Body of pancreas (tissue), 4 donors: ENCODE data around the gene SGSH. TPM values are rescaled to one million over a fixed set of nuclear protein-coding genes. Genes with fewer than 3 reads are reported as not detected.
"Not testable (repeated sequence)": the region's sequence is repeated elsewhere in the genome, so short reads cannot be mapped to it uniquely, and the experiment has no call there.

Experiments
- ATAC-seq: fragments of 150-250 bp; one replicate; pipeline ENCODE4 v1.9.1; 2016
- DNase-seq, 4 donors: peaks; one replicate each; pipeline ENCODE4 v3.0.0-alpha.2; 2019
- H3K27ac ChIP-seq, 4 donors: fragments of 200-600 bp; sonication (generic); 1 replicate in 3 of 4; 2 replicates in 1 of 4; pipeline versions ENCODE4 v1.5.1 to v1.6.1; 2016 to 2019; ENCODE audit warnings: mild to moderate bottlenecking in 1 of 4, mixed read lengths in 1 of 4, moderate library complexity in 1 of 4
- H3K27me3 ChIP-seq, 2 donors: fragments of 200-600 bp; sonication (generic); one replicate each; pipeline ENCODE4 v1.6.0; 2016; ENCODE audit warnings: mild to moderate bottlenecking in 1 of 2
- H3K36me3 ChIP-seq, 2 donors: fragments of 200-600 bp; sonication (generic); replicated peaks in 1 of 2; 2 replicates each; pipeline ENCODE4 v1.5.1; 2016; ENCODE audit warnings: low read depth in 2 of 2; ENCODE audit not compliant: insufficient read depth in 1 of 2
- H3K4me1 ChIP-seq: fragments of 200-600 bp; sonication (generic); one replicate; pipeline ENCODE4 v1.6.0; 2016
- H3K4me3 ChIP-seq, 2 donors: fragments of 200-600 bp; sonication (generic); 1 replicate in 1 of 2; 2 replicates in 1 of 2; pipeline ENCODE4 v1.5.1; 2016 to 2019
- H3K9me3 ChIP-seq, 3 donors: fragments of 200-600 bp; sonication (generic); 1 replicate in 2 of 3; 2 replicates in 1 of 3; pipeline ENCODE4 v1.5.1; 2016
- POLR2A ChIP-seq, 3 donors: fragments of 450-650 bp; IDR thresholded peaks; one replicate each; pipeline ENCODE4 v1.6.1; 2016; ENCODE audit warnings: antibody characterized with exemption in 3 of 3, mild to moderate bottlenecking in 2 of 3
- WGBS, 2 donors: methylation state at CpG; one replicate each; pipeline ENCODE4 v1.1.5; 2017; 5-methylcytosine and 5-hydroxymethylcytosine counted together
- intact Hi-C: fragments of 100-400 bp; cut with DNase I; formaldehyde crosslinking; loops from one replicate; pipeline ENCODE4 v1.15.1; 2023
- total RNA-seq, 2 donors: library from RNA; depleted of rRNA; stranded (reverse); fragments of >200 nt; gene quantifications; one replicate each; pipeline ENCODE4 v1.1.0, GENCODE V29; 2016
- TF ChIP-seq, protein P1 (sequence below), 7 experiments: fragments of 450-650 bp in 4 of 7; fragments of 200-600 bp in 3 of 7; sonication (generic) in 3 of 7; IDR thresholded peaks; one replicate each; pipeline ENCODE4 v1.5.1; 2016 to 2019; ENCODE audit warnings: antibody characterized with exemption in 7 of 7

SGSH gene
- total RNA-seq, 2 donors from 2014 or later, result 29.6 to 42.8 TPM

DNA sequence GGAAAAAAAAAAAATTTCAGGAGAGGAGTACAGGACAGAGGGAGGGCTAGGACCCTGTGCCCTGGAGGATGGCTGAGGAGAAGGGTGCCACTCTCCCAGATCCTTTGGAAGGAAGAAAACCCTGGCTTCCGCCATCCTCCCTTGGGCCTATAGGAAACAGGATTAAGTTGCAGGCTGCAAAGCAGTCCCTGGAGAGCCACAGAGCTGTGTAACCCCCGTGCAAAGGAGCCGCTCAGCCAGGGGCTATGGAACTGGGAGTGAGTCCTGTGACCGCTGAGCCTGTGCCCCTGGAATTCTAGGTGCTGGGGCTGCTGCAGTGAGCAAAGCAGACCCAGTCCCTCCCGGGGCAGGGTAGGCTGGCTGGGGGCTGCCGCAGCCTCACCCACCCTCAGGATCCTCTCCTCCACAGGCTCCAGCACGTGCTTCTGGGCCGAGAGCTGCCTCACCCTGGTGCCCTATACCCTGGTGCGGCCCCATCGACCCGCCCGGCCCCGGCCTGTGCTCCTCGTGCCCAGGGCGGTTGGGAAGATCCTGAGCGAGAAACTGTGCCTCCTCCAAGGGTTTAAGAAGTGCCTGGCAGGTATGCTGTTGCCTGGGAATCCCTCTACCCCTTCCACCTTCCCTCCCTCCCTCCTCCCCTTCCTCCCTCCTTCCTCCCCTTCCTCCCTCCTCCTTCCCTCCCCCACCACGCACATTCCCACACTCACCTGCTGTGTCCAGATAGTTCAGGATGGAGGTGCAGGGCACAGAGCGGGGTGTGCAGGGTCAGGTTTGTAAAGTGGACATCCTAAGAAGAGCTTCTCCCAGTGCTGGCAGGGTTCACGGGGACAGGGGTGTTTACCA is 15.3 kb downstream of the SGSH start:
- Histone ChIP-seq H3K9me3 (no peaks in the 10 kb centered on the region), H3K4me1 (no peaks in the 10 kb centered on the region), H3K4me3 (no peak overlapping the region), H3K36me3 (no peaks in the 10 kb centered on the region), H3K27ac (no peak overlapping the region), H3K27me3 (no peaks in the 10 kb centered on the region)
- no peak for DNase-seq
- 79 to 91% methylated on average over 5 to 19 of the region's 19 CpGs for WGBS, 2 donors
- no peak for ATAC-seq
- TF ChIP-seq POLR2A (IDR thresholded peaks at IDR 0.05), result no peak
- TF ChIP-seq, protein P1, sequence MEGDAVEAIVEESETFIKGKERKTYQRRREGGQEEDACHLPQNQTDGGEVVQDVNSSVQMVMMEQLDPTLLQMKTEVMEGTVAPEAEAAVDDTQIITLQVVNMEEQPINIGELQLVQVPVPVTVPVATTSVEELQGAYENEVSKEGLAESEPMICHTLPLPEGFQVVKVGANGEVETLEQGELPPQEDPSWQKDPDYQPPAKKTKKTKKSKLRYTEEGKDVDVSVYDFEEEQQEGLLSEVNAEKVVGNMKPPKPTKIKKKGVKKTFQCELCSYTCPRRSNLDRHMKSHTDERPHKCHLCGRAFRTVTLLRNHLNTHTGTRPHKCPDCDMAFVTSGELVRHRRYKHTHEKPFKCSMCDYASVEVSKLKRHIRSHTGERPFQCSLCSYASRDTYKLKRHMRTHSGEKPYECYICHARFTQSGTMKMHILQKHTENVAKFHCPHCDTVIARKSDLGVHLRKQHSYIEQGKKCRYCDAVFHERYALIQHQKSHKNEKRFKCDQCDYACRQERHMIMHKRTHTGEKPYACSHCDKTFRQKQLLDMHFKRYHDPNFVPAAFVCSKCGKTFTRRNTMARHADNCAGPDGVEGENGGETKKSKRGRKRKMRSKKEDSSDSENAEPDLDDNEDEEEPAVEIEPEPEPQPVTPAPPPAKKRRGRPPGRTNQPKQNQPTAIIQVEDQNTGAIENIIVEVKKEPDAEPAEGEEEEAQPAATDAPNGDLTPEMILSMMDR (IDR thresholded peaks at IDR 0.05), result no peak
- intact Hi-C loops, result no loop called here

DNA sequence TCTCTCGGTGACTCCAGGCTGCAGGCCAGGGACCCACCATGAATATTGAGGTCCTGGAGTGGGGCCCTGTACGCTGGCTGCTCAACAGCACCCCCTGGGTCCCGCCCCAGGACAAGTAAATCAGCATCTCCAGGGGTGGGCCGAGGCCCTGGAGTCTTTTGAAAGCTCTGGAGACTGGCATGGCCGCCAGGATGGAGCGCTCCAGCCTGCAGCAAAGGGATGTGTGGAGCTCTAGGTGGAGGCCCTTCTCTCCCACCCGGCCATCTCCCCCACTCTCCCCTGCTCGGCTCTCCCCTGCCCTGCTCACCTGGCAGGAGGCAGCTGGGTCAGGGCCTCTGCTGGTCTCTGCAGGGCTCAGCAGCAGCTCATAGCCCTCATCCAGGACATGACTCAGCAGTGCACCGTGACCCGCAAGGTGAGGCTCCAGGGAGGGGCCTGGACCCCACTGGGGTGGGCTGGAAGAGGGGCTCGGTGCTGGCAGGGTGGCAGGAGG is 16.6 kb downstream of the SGSH start:
- DNase-seq (no peak), ATAC-seq (no peak)
- Histone ChIP-seq H3K27me3 (no peaks in the 10 kb centered on the region), H3K4me3 (no peak overlapping the region), H3K4me1 (no peaks in the 10 kb centered on the region), H3K27ac (no peak overlapping the region), H3K36me3 (no peaks in the 10 kb centered on the region), H3K9me3 (no peaks in the 10 kb centered on the region)
- TF ChIP-seq POLR2A (IDR thresholded peaks at IDR 0.05), result no peak
- TF ChIP-seq, protein P1 (IDR thresholded peaks at IDR 0.05), result no peak
- 80 to 82% methylated on average over 2 to 11 of the region's 11 CpGs for WGBS, 2 donors
- intact Hi-C loops, result no loop called here

DNA sequence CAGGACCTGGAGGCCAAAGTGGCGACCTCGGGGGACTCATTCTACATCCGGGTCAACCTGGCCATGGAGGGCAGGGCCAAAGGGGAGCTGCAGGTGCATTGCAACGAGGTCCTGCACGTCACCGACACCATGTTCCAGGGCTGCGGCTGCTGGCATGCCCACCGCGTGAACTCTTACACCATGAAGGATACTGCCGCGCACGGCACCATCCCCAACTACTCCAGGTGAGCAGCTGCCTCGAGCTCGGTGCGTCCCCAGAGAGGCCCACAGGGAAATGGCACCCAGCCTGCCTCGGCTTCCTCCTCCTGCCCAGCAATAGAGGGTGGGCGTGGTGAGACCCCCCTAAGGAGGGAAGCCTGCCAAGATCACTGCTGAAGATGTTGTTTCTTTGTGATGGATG is 17.9 kb downstream of the SGSH start:
- no peak for DNase-seq
- no peak for ATAC-seq

DNA sequence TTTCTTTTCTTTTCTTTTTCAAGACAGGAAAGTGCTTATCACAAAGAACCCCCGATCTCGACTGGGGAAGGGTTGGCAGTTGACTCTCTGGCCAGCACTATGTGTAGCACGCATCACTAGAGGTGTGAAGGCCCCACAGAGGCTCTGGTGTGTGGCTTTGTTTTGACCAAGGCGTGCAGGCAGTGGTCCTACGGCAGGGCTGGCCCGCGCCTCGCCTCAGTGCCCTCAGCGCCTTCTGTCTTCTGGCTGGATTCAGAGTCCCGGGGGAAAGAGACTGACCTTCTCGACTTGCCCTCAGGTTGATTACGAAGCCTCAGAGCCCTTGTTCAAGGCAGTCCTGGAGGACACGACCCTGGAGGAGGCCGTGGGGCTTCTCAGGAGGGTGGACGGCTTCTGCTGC is 18.7 kb downstream of the SGSH start:
- H3K27me3 ChIP-seq, result no peaks in the 10 kb centered on the region
- WGBS, 2 donors, result 72 to 84% methylated on average over 12 to 15 of the region's 15 CpGs
- no peak overlapping the region for H3K4me3 ChIP-seq
- no peak for TF ChIP-seq POLR2A (IDR thresholded peaks at IDR 0.05)
- TF ChIP-seq, protein P1 (IDR thresholded peaks at IDR 0.05), result no peak
- H3K36me3 ChIP-seq, result no peaks in the 10 kb centered on the region
- ATAC-seq, result no peak
- no peak overlapping the region for H3K27ac ChIP-seq
- H3K4me1 ChIP-seq, result no peaks in the 10 kb centered on the region
- no peak for DNase-seq
- H3K9me3 ChIP-seq, result no peaks in the 10 kb centered on the region
- intact Hi-C loops, result no loop called here

More for the DNA sequence above, 17.9 kb downstream of the SGSH start:
- Histone ChIP-seq H3K36me3 (no peaks in the 10 kb centered on the region), H3K27ac (no peak overlapping the region), H3K9me3 (no peaks in the 10 kb centered on the region), H3K4me1 (no peaks in the 10 kb centered on the region), H3K4me3 (no peak overlapping the region), H3K27me3 (no peaks in the 10 kb centered on the region)
- intact Hi-C loops, result no loop called here
- 80 to 81% methylated on average over 10 to 17 of the region's 17 CpGs for WGBS, 2 donors
- TF ChIP-seq, protein P1 (IDR thresholded peaks at IDR 0.05), result no peak
- TF ChIP-seq POLR2A (IDR thresholded peaks at IDR 0.05), result no peak

DNA sequence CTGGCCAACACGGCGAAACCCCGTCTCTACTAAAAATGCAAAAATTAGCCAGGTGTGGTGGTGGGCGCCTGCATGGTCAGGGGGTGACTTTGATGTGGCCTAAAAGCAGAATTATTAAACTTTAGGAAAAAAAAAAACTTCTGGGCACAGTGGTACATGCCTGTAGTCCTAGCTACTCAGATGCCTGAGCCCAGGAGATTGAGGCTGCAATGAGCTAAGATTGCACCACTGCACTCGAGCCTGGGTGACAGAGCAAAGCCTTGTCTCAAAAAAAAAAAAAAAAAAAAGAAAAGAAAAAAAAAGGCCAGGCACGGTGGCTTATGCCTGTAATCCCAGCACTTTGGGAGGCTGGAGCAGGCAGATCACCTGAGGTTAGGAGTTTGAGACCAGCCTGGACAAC is 20.8 kb downstream of the SGSH start:
- H3K9me3 ChIP-seq, H3K4me3 ChIP-seq, H3K27me3 ChIP-seq, ATAC-seq, DNase-seq, intact Hi-C loops, H3K36me3 ChIP-seq, H3K27ac ChIP-seq, H3K4me1 ChIP-seq: not testable (repeated sequence)
- 53 to 56% methylated on average over 6 of the region's 6 CpGs for WGBS, 2 donors
